ENCODE data around the gene B3GNT7.

DNA sequence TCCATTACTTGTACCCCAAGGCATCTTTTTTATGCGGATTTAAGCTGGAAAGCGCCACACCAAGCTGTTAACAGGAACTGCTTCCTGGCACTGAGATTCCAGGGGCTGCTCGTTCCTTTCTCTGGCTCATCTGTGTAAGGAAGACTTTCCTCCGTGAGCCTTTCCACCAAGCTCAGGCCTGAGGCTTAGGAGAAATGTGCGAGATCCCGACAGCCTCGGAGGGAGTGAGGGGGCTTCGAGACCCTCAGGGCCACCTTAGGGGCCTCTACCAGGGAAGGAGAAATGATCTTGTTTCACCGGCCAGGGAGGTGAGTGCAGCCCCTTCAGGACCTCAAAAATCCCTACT lies 17.1 kb downstream of the B3GNT7 start:
- no peak for TF ChIP-seq JUND (IDR thresholded peaks at IDR 0.05)
- no peak for TF ChIP-seq ZNF274 (IDR thresholded peaks at IDR 0.05; ENCODE audit: low read depth, low read length)
- TF ChIP-seq, protein P1, sequence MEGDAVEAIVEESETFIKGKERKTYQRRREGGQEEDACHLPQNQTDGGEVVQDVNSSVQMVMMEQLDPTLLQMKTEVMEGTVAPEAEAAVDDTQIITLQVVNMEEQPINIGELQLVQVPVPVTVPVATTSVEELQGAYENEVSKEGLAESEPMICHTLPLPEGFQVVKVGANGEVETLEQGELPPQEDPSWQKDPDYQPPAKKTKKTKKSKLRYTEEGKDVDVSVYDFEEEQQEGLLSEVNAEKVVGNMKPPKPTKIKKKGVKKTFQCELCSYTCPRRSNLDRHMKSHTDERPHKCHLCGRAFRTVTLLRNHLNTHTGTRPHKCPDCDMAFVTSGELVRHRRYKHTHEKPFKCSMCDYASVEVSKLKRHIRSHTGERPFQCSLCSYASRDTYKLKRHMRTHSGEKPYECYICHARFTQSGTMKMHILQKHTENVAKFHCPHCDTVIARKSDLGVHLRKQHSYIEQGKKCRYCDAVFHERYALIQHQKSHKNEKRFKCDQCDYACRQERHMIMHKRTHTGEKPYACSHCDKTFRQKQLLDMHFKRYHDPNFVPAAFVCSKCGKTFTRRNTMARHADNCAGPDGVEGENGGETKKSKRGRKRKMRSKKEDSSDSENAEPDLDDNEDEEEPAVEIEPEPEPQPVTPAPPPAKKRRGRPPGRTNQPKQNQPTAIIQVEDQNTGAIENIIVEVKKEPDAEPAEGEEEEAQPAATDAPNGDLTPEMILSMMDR (IDR thresholded peaks at IDR 0.05 in 2 of 3, conservative IDR thresholded peaks at IDR 0.05 in 1 of 3; ENCODE audit: borderline replicate concordance in 1 of 3, insufficient read depth in 1 of 3, low read depth in 2 of 3, low read length in 2 of 3) = no peak
- TF ChIP-seq RAD21 (IDR thresholded peaks at IDR 0.05; ENCODE audit: low read depth) = no peak
- TF ChIP-seq SIN3A (IDR thresholded peaks at IDR 0.05; ENCODE audit: low read depth) = no peak
- no peak for TF ChIP-seq CEBPB (IDR thresholded peaks at IDR 0.05; ENCODE audit: low read depth)
- no peak for TF ChIP-seq POLR2A (IDR thresholded peaks at IDR 0.05; ENCODE audit: borderline replicate concordance, extremely low read depth, insufficient read depth, insufficient read length)
- no peak for TF ChIP-seq YY1 (IDR thresholded peaks at IDR 0.05; ENCODE audit: extremely low read depth, insufficient replicate concordance, low read depth, low read length)
- TF ChIP-seq FOSL1 (IDR thresholded peaks at IDR 0.05; ENCODE audit: low read depth) = no peak
- no peak for TF ChIP-seq POLR2AphosphoS5 (IDR thresholded peaks at IDR 0.05; ENCODE audit: low read depth, low read length)
